ENCODE measurements around the gene PPP1R37. TPM values are rescaled to one million over a fixed set of nuclear protein-coding genes. Genes with fewer than 3 reads are reported as not detected.

PPP1R37 gene
- total and polyA plus RNA-seq, 2 of the 8 experiments (the other 6 are each of a cell fraction or from before 2014, with no cell fraction given), result 14.6 to 25.7 TPM

DNA sequence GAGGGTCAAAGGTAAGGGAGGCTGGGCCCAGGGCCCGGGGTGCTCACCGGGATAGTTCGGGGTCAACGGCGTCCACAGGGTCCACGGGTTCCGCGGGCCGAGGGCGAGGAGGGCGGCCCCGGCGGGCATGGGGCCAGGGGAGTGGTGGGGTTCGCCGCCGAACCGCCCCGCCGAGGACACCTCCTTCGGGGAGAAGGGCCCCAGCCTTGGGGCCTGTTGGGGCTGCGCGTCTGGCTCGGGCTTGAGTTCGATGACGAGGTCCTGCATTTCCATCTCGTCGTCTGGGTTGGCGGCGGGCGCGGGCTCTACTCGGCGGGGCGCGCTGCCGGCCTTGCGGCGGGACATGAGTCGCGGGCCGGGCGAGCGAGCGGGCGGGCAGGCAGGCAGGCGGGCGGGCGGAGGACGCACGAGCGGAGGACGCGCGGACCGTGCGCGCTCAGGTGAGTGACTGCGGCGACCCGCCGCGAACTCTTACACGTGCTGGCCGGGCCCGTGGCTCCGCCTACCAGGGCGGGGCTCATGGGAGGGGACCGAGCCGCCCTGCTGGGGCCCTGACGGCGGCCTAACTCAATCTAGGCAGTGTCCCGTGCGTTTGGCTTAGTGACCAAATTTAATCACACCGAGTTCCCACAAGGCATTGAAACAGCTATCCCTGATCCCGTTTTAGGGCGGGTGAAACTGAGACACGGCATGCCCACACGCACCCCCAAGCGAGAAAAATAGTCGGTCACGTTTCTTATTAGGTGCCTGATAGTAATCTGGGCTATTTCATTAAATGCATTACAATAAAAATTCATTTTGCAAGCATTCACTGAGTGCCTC is 16.7 kb upstream of the PPP1R37 start, which contains the start of gene ZNF296 (continued):
- TF ChIP-seq CTBP2 (IDR thresholded peaks at IDR 0.05; ENCODE audit: borderline replicate concordance, insufficient read depth, insufficient read length, low read length) (no peak), PHF8 (conservative IDR thresholded peaks at IDR 0.05; ENCODE audit: low read depth, low read length) (peak; percentile 63), CREB1 (IDR thresholded peaks at IDR 0.05) (no peak), HDAC6 (IDR thresholded peaks at IDR 0.05; ENCODE audit: low read depth, low read length) (no peak), SIN3A (conservative IDR thresholded peaks at IDR 0.05 in 1 of 2, IDR thresholded peaks at IDR 0.05 in 1 of 2; ENCODE audit: low read depth in 1 of 2, low read length in 2 of 2) (no peak), CBX8 (IDR thresholded peaks at IDR 0.05; ENCODE audit: borderline replicate concordance, low read depth, low read length) (no peak), SIRT6 (IDR thresholded peaks at IDR 0.05; ENCODE audit: low read length) (no peak), RAD21 (IDR thresholded peaks at IDR 0.05 in 1 of 2, conservative IDR thresholded peaks at IDR 0.05 in 1 of 2; ENCODE audit: low read depth in 2 of 2, low read length in 2 of 2) (no peak), TAF7 (optimal IDR thresholded peaks at IDR 0.05; ENCODE audit: borderline replicate concordance, low read depth, low read length) (peak; percentile 67), KDM4A (IDR thresholded peaks at IDR 0.05; ENCODE audit: low read depth, low read length, severe bottlenecking) (peak; percentile 23), EP300 (IDR thresholded peaks at IDR 0.05; ENCODE audit: borderline replicate concordance in 1 of 2, low read depth in 2 of 2, low read length in 2 of 2) (no peak), KDM1A (IDR thresholded peaks at IDR 0.05; ENCODE audit: borderline replicate concordance, low read length) (no peak), SP4 (IDR thresholded peaks at IDR 0.05; ENCODE audit: low read length) (peak; percentile 34; the same call in 1 of the 2 replicates), GABPA (IDR thresholded peaks at IDR 0.05; ENCODE audit: borderline replicate concordance, insufficient read depth, low read length) (no peak), BRCA1 (IDR thresholded peaks at IDR 0.05; ENCODE audit: low read depth, low read length) (no peak), SAP30 (IDR thresholded peaks at IDR 0.05; ENCODE audit: insufficient read depth, insufficient replicate concordance, low read length) (no peak), POLR2AphosphoS5 (IDR thresholded peaks at IDR 0.05; ENCODE audit: low read depth, low read length) (peak; percentile 71), TAF1 (IDR thresholded peaks at IDR 0.05; ENCODE audit: low read depth, low read length) (peak; percentile 69), ATF2 (IDR thresholded peaks at IDR 0.05; ENCODE audit: low read length) (no peak)
- TF ChIP-seq, protein P1, sequence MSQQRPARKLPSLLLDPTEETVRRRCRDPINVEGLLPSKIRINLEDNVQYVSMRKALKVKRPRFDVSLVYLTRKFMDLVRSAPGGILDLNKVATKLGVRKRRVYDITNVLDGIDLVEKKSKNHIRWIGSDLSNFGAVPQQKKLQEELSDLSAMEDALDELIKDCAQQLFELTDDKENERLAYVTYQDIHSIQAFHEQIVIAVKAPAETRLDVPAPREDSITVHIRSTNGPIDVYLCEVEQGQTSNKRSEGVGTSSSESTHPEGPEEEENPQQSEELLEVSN (IDR thresholded peaks at IDR 0.05), result peak; percentile 37
